Ovary (tissue), 1 donor: ENCODE results near the gene TMCO1.

ENCODE experiments used
- EP300 ChIP-seq: sonication (generic); formaldehyde crosslinking; IDR thresholded peaks from one replicate; pipeline ENCODE4 v1.6.1; 2017; ENCODE audit warnings: antibody characterized with exemption
- POLR2A ChIP-seq: fragments of 450-650 bp; IDR thresholded peaks from one replicate; pipeline ENCODE4 v1.6.1; 2017; ENCODE audit warnings: antibody characterized with exemption, mild to moderate bottlenecking, moderate library complexity

DNA sequence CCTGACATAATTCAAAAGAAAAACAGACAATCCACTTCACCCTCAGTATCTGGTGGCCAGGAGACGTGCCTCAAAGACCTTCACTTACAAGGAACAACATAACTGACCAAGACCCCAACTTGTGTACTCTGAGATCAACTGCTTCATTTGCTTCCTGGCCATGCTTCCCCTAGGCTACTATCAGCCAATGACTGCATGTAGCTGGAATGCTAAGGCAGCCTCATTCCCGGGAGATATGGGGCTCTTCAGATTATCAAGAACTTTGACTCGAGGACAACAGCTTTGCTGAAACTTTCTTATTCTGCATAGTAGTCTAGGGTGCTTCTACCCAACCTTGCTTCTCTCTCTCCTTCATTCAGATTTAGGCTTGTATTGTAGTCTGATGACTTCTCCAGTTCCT lies 47.1 kb upstream of the TMCO1 start:
- TF ChIP-seq EP300, result no peak
- TF ChIP-seq POLR2A, result no peak
